NCI-H748 (cell line): ENCODE results near the gene RALBP1.

Source experiments
- DNase-seq: peaks from one replicate; lab custom pipeline; 2025; ENCODE audit not compliant: unreplicated experiment; lab: John Stamatoyannopoulos, UW

The RALBP1 gene

GRCh38 chr18:9547782-9548181, 72.5 kb downstream of the RALBP1 start:
- peak; percentile 14 for DNase-seq

GRCh38 chr18:9549405-9549804, 74.1 kb downstream of the RALBP1 start:
- no peak for DNase-seq

GRCh38 chr18:9550429-9550828, 75.1 kb downstream of the RALBP1 start:
- DNase-seq, result no peak

DNA sequence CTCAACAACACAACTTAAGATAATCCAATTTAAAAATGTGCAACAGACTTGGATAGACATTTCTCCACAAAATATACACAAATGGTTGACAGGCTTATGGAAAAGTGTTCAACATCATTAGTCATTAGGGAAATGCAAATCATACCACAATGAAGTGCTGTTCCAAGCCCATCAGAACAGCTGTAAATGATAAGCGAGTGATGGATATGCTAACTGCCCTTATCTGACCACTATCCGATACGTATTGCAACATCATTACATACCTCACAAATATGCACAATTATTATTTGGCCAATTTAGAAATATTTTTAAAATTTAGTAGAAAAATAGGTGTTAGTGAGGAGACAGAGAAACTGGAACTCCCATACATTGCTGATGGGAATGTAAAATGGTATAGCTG, 76.9 kb downstream of the RALBP1 start:
- DNase-seq, result no peak

- no peak for DNase-seq
Measured at GRCh38 chr18:9552616-9553015, 77.3 kb downstream of the RALBP1 start.

DNA sequence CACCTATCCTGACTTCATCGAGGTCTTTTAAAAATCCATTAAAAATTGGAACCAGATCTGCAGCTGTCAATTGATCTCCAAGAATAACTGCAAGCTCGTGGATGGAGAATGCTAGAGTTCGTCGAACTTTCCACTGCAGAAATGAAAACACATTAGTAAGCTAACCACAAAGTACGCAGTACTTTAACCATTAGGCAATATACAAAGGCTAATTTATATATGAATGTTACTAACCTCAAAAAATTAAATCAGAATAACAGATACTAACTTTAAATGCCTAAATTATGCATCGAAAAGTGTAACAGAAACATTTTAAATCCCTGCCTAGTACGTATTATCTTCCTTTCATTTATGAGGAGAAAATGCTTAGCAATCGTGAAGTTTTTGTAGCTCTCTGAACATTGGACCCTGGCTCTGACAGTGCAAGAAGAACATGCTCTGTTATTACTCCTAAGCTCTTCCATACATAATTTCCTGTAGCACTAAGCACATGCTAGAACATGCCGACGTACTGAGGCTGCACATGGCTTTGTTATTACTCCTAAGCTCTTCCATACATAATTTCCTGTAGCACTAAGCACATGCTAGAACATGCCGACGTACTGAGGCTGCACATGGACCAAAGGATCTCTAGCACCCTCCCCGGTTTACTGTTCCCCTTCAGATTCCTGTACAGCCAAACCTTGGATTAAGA, 82.1 kb downstream of the RALBP1 start:
- DNase-seq, result no peak

- no peak for DNase-seq
Measured at GRCh38 chr18:9558387-9559064, 83.2 kb downstream of the RALBP1 start.

- DNase-seq, result no peak
Measured at GRCh38 chr18:9559253-9559652, 83.9 kb downstream of the RALBP1 start.

- no peak for DNase-seq
Measured at GRCh38 chr18:9561759-9562158, 86.4 kb downstream of the RALBP1 start.

GRCh38 chr18:9562584-9562983, 87.3 kb downstream of the RALBP1 start:
- DNase-seq, result no peak

GRCh38 chr18:9563331-9563730, 88.0 kb downstream of the RALBP1 start:
- no peak for DNase-seq

- DNase-seq, result no peak
Measured at GRCh38 chr18:9565407-9565806, 90.1 kb downstream of the RALBP1 start.

- DNase-seq, result no peak
Measured at GRCh38 chr18:9568186-9568585, 92.9 kb downstream of the RALBP1 start.

DNA sequence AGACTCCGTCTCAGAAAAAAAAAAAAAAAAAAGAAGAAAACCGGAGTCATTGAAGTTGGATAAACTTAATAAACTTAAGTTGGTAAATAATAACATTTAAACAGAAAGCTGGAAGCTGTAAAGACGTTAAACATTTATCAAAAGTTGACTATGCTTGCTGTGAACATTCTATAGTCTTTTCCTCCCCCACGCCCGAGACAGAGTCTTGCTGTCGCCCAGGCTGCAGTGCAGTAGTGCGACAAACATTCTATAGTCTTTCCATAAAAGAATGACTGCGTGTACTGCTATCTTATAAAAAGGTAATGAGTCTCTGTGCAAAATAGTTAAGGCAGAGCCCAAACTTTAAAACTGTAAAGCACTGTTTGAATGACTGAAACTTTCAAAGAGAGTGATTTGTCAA, 93.9 kb downstream of the RALBP1 start:
- no peak for DNase-seq

GRCh38 chr18:9570255-9570654, 94.9 kb downstream of the RALBP1 start:
- DNase-seq, result no peak

- DNase-seq, result no peak
Measured at GRCh38 chr18:9571546-9571945, 96.2 kb downstream of the RALBP1 start.

DNA sequence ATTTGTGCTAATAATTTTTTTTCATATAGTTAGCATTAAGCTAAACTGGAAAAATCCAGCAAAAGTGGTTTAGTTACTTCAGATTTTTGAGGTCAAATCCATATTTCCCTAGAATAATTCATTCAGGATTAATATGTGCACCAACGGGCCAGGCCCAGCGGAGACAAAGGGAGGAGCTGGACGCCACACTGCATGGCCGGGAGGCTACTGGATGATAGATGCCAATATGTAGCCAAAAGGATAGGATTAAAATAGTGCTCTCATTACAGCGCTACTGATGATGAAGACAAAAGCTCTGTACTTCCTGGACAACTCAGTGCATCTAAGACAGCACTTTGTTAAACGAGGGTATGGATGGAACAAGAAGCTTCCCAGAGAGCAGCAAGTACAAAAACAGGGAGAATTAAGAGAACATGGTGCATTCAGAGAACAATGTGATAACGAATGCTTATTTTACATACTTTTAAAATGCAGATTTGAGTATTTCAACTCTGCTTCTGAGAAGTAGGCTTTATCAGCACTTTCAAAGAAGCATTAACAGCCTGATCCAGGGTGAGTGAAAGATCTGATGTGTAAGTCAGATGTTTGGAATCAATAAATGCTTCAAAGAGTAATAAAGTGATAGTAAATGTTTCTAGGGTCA, 99.3 kb downstream of the RALBP1 start:
- DNase-seq, result no peak

DNA sequence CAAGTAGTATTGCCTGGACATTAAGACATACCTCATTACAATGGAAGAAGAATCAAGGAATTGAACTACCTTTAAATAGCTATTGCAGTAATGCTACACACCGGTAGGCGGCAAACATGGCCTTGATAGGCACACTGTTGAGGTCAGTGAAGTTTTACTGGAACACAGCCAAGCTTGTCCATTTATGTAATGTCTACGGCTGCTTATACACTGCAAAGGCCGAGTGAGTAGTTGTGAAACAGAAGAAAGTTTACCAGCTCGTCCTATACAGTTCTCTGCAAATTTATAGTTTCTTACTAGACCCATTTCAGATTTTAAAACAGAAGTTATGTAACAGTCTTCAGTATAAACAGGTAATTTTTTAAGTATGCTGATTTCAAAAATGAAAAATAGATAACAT, 100.2 kb downstream of the RALBP1 start:
- DNase-seq, result peak; percentile 93

DNA sequence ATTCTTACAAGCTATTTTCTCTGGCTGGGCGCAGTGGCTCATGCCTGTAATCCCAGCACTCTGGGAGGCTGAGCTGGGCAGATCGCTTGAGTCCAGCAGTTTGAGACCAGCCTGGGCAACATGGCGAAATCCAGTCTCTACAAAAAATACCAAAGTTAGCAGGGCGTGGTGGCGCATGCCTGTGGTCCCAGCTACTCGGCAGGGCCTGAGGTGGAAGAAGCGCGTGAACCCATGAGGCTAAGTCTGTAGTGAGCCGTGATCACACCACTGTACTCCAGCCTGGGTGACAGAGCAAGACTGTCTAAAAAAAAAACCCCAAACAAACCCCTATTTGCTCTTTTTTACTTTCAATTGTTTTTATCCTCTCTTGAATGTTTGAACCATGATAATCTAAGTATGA, 102.0 kb downstream of the RALBP1 start:
- no peak for DNase-seq

GRCh38 chr18:9578306-9578705, 103.0 kb downstream of the RALBP1 start:
- no peak for DNase-seq

DNA sequence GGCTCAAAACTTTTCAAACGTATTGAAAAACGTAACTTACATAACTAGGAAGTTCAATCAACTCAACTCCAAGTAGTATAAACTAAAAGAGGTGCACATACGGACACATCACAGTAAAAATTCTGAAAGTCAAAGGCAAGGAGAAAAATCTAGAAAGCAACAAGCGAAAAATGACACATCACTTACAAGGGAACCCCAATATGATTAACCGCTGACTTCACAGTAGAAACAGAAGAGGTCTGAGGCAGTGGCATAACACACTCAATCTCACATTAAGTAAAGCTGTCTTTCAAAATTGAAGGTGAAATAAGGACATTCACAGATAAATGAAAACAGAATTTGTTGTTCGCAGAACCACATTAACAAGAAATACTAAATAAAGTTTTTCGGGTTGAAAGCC, 106.4 kb downstream of the RALBP1 start:
- no peak for DNase-seq

DNA sequence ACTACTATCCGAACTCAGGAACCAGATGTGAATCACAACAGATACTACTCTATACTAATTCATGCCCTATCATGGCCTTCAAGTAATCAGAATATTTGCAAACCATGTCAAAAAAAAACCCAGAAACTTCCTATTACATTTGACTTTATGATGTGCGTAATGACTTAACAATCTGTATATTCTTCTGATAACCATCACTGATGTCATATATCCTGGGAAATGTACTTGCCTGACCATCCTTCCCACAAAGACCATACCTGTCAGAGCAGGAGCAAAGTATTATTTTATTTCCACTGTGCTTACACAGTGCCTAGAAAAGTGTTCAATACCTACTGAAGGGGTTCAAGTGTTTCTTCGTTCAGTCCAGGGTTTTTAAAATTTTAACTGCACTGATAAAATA, 111.5 kb downstream of the RALBP1 start:
- DNase-seq, result no peak
